Activated naive CD4-positive, alpha-beta T cell treated with anti-CD3 and anti-CD28 coated beads, Interleukin-2, amount 50 U/mL, for 16 hours (primary cell): ENCODE results near the gene SGMS1.
"Not testable (repeated sequence)": the region's sequence is repeated elsewhere in the genome, so short reads cannot be mapped to it uniquely, and the experiment has no call there.

Experiments used
- DNase-seq: peaks from one replicate; pipeline ENCODE4 v3.0.0-alpha.2; 2020

SGMS1 gene

DNA sequence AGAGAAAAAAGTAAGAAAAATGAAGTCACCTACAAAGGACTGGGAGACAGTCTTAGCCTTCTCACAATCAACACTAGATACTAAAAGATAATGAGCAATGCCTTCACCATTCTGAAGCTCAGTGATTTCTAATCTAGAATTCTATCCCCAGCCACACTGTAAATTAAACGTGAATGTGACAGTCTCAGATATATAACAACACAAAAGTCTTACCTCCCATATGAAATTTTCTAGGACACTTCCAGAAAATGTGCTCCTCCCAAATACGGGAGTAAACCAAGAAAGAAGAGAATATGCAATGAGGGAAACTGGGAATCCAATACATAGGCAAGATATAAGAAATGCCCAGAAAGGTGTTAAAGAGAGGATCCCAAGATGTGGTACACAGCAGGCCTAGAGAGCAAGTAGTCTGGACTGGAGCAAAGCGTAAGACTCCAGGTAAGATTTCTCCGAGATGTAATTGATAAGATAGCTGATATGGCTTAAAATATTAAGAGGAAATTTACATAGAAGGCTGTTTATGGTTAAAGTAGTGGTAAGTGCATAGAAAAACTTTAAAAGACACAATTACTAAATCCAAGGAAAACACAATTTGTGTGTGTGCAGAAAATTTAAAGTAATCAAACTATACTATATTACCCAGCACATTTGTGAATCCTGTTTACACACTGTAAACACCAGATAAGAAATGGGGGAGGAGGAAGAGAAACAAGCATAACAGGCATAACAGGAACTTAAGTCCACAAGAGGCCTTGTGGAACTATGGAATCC is 44.1 kb downstream of the SGMS1 start:
- DNase-seq, result no peak

DNA sequence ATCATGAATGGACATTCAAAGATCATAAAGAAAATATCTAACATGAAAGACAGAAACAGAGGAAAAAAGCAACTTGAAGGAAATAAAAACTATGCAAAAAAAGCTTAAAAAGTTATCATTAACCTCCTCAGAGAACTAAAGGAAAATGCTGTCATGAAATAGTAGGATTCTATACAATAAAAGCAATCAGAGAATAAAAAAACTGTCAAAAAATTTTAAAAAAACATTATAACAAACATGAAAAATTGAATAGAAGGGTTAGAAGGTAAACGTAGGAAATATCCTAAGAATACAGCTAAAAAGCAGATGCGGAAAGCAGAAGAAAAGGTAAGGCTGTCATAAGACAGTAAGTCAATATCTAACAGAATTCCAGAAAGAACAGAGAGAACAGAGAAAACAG is 44.8 kb downstream of the SGMS1 start:
- no peak for DNase-seq

- no peak for DNase-seq
These were observed 45.9 kb downstream of the SGMS1 start for GRCh38 chr10:50577681-50578350.

DNA sequence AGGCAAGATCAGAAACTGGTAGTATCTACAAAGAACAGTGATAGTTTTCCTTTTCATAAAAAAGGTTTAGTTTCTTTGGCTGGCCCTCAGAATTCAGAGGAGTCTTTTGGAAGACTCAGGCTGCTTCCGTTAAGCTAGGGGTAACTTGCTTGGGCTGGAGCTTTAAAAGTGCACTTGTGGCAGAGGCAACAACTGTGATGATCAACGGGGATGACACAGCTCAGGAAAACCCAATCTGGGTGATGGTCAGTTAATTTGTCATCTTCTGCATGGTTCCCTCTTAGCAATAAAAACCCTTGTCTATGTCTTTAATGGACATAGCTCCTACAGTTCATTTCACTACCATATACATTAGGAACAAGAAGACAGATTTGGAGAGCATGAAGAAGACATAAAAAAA is 46.7 kb downstream of the SGMS1 start:
- DNase-seq, result no peak

- no peak for DNase-seq
These were observed 47.4 kb downstream of the SGMS1 start for GRCh38 chr10:50576245-50576815.

GRCh38 chr10:50575477-50576244 is 48.1 kb downstream of the SGMS1 start:
- no peak for DNase-seq

DNA sequence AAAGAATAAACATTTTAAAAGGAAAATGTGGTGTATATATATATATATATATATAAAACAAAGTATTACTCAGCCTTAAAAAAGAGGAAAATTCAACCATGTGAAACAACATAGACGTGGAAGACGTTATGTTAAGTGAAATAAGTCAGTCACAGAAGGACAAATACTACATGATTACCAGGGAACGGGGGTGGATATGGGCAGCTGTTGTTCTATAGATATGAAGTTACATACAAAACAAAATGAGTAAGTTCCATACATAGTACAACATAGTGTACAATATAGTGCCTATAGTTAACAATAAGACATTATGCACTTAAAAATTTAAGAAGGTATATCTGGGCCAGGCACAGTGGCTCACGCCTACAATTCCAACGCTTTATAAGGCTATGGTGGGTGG is 48.8 kb downstream of the SGMS1 start:
- DNase-seq, result no peak

DNA sequence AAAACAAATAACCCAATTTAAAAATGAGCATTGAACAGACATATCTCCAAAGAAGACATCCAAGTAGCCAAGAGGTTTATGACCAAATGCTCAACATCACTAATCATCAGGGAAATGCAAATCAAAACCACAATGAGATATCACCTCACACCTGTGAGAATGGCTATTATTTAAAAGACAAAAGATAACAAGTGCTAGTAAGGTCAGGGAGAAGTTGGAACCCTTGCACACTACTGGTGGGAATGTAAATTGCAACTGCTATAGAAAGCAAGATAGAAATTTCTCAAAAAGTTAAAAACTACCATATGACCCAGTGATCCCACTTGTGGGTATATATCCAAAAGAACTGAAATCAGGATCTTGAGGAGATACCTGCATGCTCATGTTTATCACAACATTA is 49.5 kb downstream of the SGMS1 start:
- DNase-seq, result no peak

DNA sequence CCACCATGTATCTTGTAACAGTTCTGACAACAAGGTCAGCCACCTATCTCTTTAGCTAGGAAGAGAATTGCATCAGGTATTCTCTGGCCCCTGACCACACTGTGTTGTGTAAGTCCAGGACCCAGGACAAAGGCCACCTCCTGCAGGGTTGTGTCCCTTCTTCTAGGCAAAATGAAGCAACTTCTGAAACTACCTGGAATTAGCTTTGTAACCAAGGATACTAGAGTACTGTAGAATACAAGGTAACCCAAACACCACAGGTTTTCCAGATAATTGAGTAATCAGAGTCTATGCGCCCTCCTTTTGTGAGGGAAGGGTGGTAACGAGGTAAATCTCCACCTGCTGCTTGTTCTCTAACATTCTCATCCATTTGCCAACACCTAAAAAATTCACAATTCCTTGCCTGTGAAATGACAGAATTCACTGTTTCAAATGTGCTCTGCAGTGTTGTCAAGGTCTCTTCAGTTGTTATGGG is 51.7 kb downstream of the SGMS1 start:
- no peak for DNase-seq

DNA sequence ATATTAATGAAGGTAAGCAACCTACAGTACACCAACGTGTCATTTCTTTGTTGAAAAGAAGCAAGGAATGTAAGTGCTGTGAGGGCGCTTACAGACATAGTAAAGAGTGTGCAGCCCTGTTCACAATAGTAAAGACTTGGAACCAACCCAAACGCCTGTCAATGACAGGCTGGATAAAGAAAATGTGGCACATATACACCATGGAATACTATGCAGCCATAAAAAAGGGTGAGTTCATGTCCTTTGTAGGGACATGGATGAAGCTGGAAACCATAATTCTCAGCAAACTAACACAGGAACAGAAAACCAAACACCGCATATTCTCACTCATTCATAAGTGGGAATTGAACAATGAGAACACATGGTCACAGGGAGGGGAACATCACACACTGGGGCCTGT is 55.0 kb downstream of the SGMS1 start:
- DNase-seq, result not testable (repeated sequence)

GRCh38 chr10:50567384-50567783 is 56.4 kb downstream of the SGMS1 start:
- DNase-seq, result no peak

DNA sequence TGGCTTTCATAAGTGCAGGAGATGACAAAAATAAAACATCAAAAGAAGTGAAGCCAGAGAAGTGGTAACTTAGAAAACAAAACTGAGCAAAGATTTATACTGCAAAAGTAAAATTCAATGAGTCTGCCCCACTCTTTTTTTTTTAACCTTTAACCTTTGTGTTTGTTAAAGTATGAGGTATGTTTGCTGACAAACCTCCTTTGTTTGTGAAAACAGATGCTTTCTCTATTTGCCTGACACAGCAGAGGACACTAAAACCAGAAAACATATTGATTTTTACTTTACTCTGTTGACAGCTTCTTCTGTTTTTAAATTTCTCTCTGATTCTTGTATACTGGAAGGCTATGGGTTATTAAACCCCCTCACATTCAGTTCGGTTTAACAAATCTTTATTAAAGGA is 57.6 kb downstream of the SGMS1 start:
- DNase-seq, result no peak

DNA sequence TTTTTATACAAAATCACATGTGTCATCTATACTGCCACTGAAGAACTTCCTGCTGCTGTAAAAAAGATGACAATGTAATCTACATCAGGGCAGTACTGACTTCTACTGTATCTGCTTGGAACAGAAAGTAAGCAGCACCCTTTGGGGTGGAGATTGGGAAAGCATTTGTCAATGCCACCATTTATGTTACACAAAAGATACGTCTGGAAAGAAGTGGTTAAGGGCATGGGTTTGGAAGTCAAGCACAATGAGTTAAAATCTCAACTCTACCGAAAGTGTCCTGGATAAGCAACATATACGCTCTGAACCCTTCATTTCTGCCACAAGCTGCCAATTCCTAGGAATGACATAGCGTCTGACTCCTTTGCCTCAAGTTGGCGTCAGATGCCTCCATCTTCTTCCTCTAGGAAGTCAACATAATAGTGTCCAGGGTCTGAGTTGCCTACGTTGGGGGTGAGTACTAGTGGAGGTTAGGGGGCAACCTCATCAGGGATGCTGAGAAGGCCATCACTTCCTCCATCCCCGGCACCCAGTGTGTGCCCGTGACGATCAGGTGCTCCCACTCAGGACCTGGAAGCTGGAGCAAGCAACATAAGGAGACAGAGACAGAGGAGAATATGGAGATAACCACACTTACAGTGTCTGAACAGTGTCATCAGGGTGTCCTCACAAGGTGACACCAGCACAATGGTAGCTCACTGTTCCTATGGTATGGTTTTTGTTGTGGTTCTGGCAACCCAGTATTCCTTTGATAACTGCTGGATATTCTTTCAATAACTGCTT is 58.3 kb downstream of the SGMS1 start:
- DNase-seq, result no peak

DNA sequence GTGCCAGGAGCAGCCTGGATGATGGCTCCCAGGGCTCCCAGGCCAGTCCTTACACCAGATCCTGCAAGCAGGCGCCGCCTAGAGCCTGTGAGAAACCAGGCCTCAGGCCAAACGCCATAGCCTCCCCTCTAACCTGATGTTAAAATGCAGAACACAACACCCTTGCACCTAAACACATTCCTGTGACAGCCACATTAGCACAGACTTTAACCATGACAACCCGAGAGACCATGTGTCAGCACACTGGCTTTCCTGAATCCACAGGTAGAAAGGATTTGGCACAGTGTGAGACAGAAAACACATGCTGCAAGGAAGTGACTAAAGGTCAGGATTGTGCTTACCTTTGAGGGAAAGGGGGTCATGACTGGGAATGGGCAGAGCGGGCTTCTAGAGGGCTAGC is 59.9 kb downstream of the SGMS1 start:
- no peak for DNase-seq

DNA sequence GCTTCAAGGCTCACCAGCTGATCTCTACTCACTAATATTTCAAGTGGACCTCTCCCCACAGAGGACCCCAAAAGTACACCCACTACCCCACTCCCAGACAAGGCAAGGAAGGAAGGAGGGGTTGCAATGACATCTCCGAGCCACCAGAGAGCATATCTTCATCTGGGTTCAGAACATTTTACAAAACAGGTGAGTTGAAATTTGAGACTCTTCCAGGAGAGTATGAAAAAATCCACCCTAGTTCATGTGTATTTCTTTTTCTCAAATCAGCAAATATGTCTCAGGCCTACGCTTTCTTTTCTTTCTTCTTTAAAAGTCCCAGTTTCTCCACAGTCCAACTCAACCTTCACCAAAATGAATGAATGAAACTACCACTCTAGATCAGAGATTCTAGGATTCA is 61.9 kb downstream of the SGMS1 start:
- no peak for DNase-seq

DNA sequence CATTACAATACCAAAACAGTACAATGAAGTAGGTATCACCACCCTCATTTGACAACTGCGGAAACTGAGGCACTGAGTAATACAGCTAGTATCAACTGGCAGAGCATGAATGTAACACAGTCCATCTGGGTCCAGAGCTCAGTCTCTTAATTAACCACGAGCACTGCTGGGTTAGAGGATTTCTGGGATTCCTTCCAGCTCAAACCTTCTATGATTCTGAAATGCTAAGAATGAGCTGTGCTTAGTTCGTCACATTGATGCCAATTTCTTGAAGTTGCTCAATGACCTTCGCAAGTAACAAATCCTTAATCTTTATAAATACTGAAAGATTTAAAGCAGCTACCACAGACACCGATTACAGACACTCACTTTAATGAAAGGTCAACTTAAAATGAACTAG is 62.5 kb downstream of the SGMS1 start:
- no peak for DNase-seq

DNA sequence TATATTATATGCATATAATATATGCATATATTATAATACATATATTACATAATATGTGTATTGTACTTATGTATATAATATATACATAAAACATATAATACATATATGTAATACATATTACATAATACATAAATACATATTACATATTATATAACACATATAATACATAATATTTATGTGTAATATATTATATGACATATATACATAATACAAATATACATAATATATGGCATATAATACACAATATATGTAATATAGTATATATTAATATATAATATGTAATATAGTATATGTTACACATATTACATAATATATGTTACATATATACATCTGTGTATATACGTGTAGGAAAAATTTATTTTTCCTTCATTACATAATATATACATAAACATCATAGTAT is 63.4 kb downstream of the SGMS1 start:
- no peak for DNase-seq

DNA sequence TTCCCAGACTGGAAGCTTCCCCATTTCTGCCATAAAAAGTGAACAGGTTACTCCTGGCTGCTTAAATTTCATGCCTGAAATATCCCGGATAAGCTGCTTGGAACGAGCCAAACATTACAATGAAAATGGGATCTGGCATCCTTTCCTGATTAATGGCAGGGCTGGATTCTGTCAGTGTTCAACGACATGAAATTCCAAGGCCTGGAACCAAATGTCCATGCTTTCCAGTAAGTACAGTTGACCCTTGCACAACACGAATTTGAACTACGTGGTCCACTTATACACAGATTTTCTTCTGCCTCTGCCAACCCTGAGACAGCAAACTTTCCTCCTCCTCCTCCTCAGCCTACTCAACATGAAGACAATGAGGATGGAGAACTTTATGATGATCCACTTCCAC is 65.4 kb downstream of the SGMS1 start:
- no peak for DNase-seq

DNA sequence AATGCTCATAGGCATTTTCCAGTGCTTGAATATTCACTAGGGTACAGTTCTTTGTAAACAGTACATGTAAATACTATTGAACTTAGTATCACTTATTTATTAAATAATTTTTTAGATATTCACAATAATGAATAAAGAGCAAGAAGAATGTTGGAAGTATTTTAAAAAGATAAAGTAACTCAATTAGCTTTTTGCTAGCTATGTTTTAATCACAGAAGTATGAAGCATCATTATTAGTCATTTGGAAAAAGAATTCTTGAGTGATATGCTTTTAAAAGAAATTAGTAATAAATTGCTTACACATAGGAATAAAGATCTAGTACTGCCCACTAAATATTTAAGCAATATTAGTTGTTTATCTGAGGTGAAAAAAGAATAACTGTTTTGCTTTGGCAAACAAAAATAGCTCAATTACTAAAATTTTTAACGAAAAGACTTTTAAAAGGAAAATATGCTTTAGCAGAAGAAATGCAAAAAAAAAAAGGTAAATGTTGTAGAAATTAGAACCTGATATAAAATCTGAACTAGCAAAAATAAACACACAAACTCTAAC is 66.5 kb downstream of the SGMS1 start:
- DNase-seq, result no peak

- DNase-seq, result no peak
These were observed 67.3 kb downstream of the SGMS1 start for GRCh38 chr10:50556237-50557120.

GRCh38 chr10:50554995-50555568 is 68.7 kb downstream of the SGMS1 start:
- DNase-seq, result no peak
